ENCODE results near the gene ILDR1.

The ILDR1 gene

DNA sequence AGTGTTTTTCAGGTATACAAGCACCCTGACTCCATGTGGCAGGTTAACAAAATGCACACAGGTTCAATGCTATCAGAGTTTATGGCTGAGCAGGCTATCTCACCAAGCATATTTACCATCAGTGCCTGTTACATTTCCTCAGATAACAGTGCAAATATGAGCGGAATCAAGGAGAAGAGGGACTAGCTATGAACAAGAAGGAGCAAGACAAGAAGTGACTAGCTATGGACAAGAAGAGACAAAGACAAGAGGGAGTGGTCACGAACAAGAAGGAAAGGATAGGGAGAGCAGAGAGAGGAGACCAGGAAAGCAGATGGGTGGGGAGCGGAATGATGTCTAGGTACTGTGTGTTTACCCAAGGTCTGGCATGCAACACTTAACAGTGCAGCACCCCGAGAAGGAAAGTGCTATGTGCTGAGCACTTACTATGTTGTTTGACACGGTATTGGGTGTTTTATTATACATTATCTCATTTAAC is 8.6 kb downstream of the ILDR1 start:
- no peak for DNase-seq

DNA sequence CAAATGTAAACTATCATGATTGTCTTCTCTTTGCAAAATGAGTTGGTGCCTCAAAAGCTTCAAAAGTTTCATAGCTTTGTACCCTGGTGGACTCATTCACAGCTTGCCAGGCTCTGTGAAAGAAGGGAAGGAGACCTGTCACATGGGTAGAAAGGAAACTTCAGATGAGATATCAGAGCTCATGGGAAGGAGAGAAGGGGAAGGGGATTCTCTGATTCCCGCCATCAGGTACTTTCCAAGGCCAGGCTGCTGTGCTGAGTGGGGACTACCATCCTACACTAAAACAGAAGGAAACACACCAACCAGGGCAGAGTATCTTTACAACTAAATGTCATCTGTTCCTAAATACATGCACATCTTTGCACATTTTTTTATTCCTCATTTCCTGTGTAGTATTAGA is 9.2 kb downstream of the ILDR1 start:
- no peak for DNase-seq

DNA sequence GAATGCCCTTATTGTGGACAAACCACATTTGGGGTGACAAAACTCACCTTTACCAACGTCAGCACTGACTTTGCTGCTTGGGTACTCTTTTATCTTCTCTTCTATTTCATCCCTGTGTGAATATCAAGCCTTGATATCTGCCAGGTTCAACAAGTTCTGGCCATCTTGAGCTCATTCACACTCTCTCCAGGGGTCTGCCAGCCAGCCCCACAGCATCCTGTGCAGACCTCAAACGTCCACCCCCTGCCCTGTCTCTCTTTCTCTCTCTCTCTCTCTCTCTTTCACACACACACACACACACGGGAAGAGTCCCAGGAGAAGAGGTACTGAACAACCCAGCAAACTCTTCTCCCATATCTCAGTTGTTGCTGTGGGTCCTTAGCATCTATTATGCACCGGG is 10.7 kb downstream of the ILDR1 start:
- DNase-seq: no peak

DNA sequence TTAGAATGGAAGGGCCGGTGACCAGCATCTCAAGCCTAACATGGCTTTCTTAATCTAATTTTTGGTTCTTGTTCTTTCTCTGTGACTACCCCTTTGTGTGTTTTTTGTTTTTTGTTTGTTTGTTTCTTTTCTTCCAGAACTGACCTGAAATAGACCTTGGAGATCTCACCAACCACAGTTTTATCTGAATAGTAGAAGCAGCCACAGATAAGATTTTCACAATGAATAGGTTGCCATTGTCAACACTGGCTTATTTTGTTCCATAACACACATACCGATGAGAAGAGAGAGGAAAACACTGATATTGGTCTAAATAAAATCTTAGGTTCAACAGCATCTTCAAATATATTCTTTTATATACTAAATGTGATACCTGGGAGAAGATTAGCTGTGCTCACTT is 11.5 kb downstream of the ILDR1 start:
- DNase-seq: no peak

DNA sequence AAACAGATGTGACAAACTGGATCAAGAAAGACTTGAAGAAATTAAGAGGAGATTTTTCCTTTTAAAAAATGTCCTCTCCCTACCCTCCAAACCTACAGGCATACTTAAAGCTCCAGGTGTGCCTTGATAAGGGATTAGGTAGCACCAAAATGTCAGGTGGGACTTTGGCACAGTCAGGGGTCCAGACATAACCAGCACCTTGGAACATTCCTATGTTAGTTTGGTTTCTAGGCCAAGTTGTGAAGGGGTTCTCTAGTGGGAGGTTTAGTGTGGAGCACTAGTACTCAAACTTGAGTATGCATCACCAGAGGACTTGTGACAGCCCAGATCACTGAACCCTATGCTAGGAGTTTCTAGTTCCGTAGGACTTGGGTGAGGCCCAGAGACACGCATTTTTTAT is 13.9 kb downstream of the ILDR1 start:
- DNase-seq: no peak

DNA sequence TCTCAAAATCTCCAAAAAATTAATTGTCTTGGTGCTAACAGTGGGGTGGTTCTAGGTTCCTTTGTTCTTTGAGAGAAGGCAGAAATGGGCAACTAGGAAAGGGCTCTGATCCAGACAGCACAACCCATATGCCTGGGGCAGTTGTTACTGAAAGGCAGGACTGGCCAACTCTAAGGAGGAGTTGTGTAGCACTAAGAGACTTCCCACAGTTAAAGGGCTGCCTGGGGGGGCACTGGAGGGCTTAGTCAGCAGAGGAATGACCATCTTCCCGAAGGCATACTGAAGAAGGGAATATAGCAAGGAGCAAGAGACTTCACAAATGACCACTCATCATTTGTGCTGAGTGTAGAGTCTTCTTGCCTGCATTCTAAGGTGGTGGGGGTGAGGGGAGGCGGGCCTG is 15.8 kb downstream of the ILDR1 start:
- DNase-seq: no peak

DNA sequence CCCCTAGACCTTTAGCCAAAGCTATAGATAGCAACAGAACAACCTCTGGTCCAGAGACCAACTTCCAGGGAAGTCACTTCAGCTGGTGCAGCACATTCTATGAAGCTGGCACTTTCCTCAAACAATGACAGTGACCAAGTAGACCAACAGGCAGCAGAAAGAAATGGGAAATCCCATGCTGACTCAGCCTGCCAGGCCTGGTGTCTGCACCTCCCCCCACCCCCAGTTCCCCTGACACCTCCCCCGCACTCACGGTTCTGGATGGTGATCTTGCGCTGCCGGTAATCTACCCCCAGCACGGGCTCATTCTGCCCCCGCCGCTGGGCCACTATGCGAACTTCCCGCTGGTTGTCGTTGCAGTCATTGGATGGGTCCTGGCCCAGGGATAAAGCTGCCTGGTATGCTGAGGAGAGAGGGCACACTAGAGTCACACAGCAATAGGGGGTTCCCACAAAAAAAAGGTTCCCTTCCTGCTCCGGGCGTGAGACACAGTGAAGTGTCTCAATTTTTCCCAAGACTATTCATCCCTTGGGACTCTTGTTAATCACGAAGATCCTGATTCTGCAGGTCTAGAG is 17.0 kb downstream of the ILDR1 start:
- no peak for DNase-seq

DNA sequence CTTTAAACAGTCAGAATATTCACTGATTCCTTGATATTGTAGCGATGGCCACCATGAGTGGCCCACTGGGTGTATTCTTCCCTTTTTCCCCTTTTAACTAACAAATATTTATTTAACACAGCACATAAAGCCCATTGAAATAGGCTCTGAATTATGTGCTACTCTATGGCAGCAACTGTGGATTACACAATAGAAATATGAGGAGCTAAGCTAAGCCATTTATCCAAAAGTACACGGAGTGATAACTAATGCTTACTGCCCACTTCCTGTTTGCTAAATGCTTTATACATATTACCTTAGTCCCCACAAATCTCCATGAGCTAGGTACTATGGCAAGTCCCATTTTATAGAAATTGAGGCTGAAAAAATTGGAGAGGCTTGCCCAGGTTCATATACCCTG is 17.9 kb downstream of the ILDR1 start:
- no peak for DNase-seq

DNA sequence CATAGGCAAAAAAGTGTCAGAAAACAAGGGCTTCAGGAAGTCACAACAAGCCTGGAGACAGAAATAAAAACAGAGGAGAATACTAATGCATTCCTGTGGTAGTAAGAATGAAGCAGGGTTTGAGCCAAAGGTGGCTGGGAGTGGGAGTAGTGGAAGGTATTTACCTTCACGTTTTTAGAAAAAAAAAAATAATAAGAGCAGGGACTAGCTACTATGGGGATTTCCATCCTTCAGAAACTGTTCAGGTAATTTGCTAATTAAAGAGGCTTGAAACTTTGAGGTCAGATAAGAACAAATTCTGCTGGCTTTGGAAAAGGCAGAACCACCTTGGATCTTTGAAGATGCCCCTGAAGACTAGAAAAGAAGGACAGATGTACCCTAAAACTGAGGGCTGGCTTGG is 18.4 kb downstream of the ILDR1 start:
- DNase-seq: no peak

DNA sequence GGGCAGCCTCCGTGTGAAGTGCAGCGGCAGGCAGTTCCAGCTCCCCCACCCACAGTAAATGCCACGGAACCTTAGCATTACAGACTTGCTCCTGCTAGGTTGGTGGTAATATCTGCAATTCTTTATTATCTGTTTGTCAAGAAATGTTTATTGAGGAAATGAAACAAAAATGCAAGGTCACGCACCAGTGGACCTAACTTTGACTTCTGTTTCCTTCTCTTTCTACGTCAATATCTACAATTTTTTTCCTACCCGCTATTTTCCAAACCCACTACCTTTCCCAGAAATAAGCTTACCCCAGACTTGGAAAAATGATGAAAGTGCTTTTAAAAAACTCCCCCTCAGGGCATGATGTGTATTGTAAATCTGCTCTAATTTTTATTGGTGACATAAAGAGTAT is 18.9 kb downstream of the ILDR1 start:
- no peak for DNase-seq

DNA sequence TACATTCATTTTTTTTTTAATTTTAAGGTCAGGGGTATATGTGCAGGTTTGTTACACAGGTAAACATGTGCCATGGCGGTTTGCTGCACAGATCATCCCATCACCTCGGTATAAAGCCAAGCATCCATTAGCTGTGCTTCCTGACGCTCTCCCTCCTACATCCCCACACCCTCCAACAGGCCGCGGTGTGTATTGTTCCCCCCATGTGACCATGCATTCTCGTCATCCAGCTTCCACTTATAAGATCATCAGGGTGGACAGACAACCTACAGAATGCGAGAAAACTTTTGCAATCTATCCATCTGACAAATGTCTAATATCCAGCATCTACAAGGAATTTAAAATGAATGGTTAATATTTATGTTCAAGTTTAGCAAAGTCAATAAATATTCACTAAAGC is 19.4 kb downstream of the ILDR1 start:
- DNase-seq: no peak

DNA sequence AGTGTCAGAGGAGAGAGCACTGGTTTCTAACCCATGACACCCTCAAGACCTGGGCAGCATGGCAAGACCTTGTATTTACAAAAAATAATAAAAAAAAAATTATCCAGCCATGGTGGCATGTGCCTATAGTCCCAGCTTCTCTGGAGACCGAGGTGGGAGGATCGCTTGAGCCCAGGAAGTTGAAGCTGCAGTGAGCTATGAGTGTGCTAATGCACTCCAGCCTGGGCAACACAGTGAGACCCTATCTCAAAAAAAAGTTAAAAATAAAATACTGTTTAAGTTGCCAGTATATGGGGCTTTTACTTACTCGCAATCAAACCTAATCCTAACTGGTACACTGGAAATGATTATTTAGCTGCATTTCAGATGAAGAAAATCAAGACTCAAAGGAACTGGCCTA is 20.2 kb downstream of the ILDR1 start:
- DNase-seq: no peak

DNA sequence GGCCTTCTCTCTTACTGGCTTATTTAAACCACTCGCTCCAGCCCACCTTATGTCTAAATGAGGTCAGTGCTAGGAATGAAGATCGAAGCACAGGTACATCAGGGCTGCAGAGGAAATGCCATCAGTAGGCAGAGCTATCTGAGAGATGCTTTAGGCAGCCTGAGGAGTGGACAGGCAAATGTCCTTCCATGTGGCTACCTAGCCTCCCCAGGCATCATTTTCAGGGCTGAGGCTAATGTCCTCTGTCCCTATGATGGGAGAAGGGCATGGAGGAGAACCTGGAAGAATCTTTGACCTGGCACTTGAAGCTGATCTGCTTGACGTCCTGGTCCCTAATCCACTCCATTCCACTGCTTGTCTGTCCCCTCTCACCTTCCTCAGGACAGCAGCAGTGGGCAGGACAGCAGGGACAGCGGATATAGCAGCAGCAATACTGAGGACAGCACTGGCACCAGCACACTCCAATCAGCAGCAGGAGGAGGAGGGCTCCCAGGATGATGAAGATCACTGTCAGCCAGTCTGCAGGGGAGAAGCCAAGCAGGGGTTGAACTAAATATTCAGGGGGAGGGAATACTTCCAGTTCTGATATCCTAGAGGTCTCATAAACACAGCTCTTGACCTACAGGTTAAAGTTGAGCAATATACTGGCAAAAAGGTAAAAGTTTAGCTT is 21.0 kb downstream of the ILDR1 start:
- DNase-seq: no peak

DNA sequence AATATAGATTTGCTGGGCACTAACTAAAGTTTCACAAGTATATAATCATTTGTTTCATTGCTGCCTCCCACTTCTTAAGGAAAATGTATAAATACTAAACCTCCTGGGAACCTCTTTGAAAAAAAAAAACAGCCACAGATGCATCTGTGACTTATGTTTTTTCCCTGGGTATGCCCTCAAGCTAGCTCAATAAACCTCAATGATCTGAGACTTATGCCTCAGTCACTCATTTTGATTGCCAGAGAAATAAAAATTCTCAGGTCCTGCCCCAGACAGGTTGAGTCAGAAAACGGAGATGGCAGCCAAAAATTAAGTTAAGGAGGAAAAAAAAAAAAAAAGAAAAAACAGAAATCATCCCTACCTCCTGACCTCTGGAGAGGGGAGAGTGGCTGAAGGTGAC is 22.1 kb downstream of the ILDR1 start:
- no peak for DNase-seq

DNA sequence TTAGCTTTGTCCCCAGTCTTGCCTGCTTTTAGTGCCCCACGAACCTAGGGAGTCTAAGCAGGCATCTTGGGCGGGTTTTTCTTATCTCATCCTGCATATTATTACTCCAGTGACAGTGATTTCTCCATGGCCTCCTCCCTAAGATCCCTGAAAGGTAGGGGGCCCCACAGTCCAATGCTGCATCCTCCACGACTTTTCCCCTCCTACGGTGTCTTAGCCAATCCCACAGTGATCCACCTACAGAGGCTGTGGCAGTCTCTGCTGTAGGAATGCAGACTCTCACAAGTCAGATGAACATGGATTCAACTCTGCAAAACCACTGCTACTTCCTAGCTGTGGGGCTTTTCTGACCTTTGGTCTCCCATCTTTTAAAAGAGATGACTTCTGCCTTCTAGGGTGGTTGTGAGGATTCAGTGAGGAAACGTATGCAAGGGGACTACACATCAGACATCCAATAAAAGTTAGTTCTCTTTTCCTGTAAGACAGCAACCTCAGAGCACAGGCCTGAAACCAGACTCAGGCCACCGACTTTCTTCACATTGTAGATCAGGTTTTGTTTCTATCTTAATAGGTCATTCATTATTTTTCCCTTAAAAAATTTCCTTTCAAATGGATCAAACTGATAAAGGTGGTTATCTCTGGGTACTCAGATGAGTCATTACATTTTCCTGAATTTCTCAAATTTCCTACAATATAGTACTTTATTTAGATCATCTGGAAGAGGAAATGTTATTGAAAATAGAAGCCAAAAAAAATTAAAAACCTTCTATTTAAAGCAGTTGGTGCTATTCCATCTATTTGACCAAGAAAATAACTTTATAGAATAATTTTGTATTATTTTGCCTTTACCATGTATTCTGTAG is 23.2 kb downstream of the ILDR1 start:
- DNase-seq: no peak

DNA sequence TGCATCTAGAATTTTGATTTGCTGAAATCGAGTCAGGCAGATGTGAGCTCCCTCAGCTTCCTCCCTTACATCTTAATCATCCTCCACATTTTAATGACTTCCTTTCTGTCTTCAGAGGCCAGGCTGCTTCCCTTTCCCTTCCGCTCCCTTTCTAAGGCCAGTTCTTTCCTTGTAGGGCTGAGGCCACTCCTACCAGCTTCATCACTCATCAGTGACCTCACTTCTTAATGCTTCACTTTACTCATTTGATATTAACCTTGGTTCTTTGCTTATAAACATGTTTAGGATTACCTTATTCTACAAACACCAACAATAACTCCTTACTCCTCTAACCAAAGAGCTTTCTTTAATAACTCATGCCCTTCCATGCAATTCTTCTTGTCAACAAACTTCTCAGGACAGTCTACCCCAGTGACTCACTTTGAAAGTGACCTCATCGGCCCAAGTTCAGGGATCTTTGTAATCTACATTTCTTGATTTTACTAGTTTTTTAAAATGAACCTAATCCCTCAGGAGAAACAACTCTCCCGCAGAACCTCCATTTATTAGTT is 23.9 kb downstream of the ILDR1 start:
- no peak for DNase-seq

DNA sequence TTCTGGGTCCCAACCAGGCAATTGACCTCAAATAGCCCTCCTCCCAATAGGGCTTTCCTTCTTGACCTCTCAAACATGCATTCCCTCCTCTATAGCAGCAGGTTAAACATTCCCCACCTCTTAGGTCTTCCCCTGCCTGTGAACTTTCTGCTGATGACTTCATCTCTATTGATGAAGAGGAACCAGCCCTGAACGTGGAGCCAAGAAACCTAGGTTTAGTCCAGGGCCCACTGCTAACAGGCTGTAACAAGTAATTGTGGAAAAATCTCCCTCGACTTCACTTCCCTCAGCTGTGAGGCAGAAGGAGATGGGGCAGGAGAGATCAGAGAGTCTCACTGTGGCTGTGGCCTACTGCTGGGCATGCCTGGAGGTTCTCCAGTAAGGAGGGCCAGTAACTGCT is 24.7 kb downstream of the ILDR1 start:
- no peak for DNase-seq

DNA sequence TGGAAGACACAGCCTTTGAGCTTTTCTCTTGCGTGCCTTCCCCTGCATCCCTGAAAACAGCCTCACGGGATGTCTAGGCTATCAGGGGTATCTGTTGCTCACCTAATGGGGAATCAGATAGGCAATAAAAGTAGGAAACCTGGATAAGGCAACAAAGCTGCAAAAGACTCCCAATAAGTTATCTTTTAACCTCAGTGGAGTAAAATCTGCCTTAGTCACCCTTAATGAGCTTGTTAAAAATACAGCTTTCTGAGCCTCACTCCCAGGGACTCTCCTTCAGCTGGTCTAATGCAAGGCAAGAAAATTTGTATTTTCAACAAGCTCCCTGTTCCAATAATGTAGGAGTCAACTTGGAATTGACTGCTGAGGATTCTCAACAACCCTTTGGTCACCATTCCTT is 25.6 kb downstream of the ILDR1 start:
- no peak for DNase-seq

DNA sequence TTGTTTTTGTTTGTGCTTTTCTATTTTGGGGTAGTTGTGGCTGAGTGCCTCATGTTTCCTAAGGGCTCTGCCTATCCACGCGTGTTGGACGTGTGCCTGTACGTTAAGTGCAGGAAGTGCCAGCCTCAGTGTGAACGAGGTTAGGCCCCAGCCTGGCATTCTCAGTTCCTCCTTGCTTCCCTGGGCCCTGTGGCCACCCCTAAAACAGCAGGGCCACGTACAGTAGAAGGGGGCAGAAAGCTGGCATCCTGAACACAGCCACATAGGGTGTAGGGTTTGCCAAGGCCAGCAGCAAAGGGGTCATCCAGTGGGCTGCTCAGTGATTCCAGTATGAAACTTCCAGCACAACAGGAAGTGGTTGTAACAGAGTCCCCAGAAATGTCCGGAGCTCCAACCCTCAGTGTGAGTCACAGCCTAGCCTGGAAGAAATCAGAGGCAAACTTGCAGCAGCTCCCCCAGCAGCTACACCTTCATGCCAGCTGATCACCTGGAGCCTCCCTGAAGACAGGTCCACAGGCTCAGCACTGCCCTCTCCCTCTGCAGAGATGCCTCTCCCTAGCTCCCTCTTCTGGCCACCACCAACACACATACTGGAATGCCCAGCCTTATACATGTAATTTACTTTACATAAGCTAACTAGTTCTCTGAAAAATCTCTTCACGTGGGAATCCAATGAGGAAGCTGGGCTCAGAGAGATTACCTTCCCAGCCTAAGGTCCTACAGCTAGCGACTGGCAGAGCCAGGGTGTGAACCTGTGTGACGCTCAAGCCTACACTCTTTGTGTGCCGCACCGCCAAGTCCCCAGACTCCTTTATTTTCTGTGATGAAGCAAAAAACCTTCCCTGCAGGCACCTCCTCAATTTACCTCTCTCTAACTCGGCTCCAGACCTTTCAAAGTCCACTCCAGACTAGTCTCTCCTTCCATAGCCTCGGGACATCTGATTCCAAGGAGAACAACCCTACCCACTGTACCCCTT is 26.6 kb downstream of the ILDR1 start:
- no peak for DNase-seq

DNA sequence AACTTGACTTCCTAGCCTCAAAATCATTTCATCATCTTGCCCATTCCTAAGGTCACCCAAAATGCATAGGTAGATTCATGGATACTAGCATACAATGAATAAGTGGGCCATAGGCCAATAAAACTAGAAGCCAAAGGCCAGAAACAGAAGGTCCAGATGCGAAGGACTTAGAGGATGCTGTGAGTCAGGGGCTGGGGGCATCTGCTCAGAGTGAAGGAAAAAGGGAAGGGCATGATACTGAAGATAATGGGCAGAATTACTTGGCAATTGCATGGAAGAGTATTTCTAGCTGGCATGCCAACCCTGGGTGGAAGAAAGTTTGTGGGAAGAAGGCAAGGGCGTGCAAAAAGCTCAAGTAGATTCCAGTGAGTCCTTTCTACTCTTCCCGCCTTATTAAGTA is 27.5 kb downstream of the ILDR1 start:
- no peak for DNase-seq

DNA sequence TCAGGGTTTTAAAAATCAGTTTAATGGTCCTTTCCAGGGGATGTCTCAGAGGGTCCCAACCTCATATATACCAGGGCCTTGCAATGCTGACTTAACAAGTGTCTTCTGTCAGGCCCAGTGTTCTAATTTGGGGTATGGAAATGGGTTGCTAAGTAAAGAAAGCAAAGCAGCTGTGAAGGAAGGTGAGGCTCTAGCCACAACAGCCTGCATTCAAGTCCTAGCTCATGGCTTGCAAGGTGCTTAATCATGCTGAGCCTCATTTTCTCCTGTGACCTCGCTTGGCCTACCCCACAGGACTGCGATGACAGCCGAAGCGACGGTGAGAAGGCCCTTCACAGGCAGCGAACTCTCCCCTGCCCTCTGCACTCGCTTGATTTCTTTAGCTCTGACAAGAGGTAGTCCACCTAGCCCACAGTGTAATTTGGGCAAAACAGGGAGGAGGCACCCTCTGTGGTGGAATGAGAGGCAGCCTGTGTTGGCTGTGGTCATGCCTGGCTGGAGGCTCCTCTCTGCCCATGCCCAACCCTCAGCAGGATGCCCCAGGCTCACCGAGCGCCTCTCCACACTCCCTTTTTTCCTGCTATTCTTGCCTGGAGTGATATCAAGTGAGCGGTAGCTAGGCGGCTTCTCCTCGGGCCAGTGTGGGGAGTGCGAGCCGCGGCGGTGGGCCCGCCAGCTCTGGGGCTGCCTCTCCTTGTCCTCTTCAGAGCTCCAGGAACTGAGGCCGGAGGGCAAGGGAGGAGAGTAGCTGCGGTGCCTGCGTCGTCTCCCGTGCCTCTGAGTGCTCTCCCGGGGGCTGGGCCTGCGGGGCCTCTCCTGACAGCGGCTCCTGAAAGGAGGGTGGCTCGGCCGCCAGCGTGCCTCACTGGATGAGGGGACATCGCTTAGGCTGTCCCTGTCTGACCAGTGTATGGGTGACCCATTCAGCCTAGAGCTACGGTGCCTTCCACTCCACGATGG is 29.2 kb downstream of the ILDR1 start:
- DNase-seq: no peak
